SK-N-SH (cell line): ENCODE measurements around the gene C8G. TPM values are rescaled to one million over a fixed set of nuclear protein-coding genes. Genes with fewer than 3 reads are reported as not detected.

Experiments
- CTCF ChIA-PET: fragments of 300-600, 350-600 bp; formaldehyde crosslinking; extraction: SDS; loops from one replicate; lab custom pipeline; 2021; lab: Yijun Ruan, JAX
- POLR2A ChIA-PET: fragments of 350-600 bp; sonication (Branson Sonifier 250); formaldehyde crosslinking; extraction: SDS; loops from one replicate; lab custom pipeline; 2020; ENCODE audit warnings: antibody characterized with exemption, inconsistent platforms; lab: Yijun Ruan, JAX
- DNase-seq: peaks from one replicate; pipeline ENCODE4 v3.0.0; 2012
- H2AFZ ChIP-seq: fragments of 200-600 bp; sonication (generic); 2 replicates; pipeline ENCODE4 v1.8.1; 2016; ENCODE audit warnings: antibody characterized with exemption, mild to moderate bottlenecking, low read depth
- H3F3A ChIP-seq: fragments of 200-600 bp; sonication (generic); replicated peaks from 2 replicates; pipeline ENCODE3; 2016; ENCODE audit warnings: antibody characterized with exemption, mild to moderate bottlenecking; ENCODE audit not compliant: insufficient read depth
- H3K27ac ChIP-seq, 2 experiments: fragments of 200-500 bp in 1 of 2; fragments of 200-600 bp in 1 of 2; sonication (Bioruptor generic) in 1 of 2; sonication (generic), shearing (Covaris generic) in 1 of 2; 2 replicates each; pipeline versions ENCODE4 v1.5.1 to v1.6.1; 2014 to 2016; ENCODE audit warnings: low read depth in 2 of 2, inconsistent platforms in 1 of 2, low read length in 1 of 2, mild to moderate bottlenecking in 1 of 2, mixed read lengths in 1 of 2
- H3K27me3 ChIP-seq: fragments of 200-600 bp; sonication (generic), shearing (Covaris generic); 2 replicates; pipeline ENCODE4 v1.6.1; 2016; ENCODE audit warnings: mixed run types; ENCODE audit not compliant: insufficient read depth
- H3K36me3 ChIP-seq, 2 experiments: fragments of 200-500 bp in 1 of 2; fragments of 200-600 bp in 1 of 2; sonication (Bioruptor generic) in 1 of 2; sonication (generic) in 1 of 2; replicated peaks in 1 of 2; 2 replicates each; pipeline versions ENCODE3 to v1.5.1; 2014 to 2016; ENCODE audit warnings: low read length in 1 of 2, mild to moderate bottlenecking in 1 of 2; ENCODE audit not compliant: insufficient read depth in 2 of 2, control insufficient read depth in 1 of 2
- H3K4me1 ChIP-seq, 2 experiments: fragments of 200-500 bp in 1 of 2; fragments of 200-600 bp in 1 of 2; sonication (Bioruptor generic) in 1 of 2; sonication (generic), shearing (Covaris generic) in 1 of 2; 2 replicates each; pipeline versions ENCODE4 v1.5.1 to v1.6.1; 2014 to 2016; ENCODE audit warnings: low read depth in 1 of 2, low read length in 1 of 2, mixed run types in 1 of 2; ENCODE audit not compliant: insufficient read depth in 2 of 2, control insufficient read depth in 1 of 2
- H3K4me2 ChIP-seq: fragments of 200-600 bp; sonication (generic), shearing (Covaris generic); 2 replicates; pipeline ENCODE4 v1.6.1; 2017; ENCODE audit warnings: mixed run types
- H3K4me3 ChIP-seq, 2 experiments: fragments of 200-500 bp in 1 of 2; fragments of 200-600 bp in 1 of 2; sonication (Bioruptor generic) in 1 of 2; sonication (generic), shearing (Covaris generic) in 1 of 2; 2 replicates each; pipeline versions ENCODE4 v1.5.1 to v1.8.1; 2014 to 2016; ENCODE audit warnings: low read depth in 2 of 2, inconsistent platforms in 1 of 2, low read length in 1 of 2, mild to moderate bottlenecking in 1 of 2, mixed read lengths in 1 of 2, moderate library complexity in 1 of 2
- H3K79me2 ChIP-seq: fragments of 200-600 bp; sonication (generic); 2 replicates; pipeline ENCODE4 v1.8.1; 2017; ENCODE audit warnings: mild to moderate bottlenecking; ENCODE audit not compliant: insufficient read depth
- H3K9ac ChIP-seq: fragments of 200-600 bp; sonication (generic); 2 replicates; pipeline ENCODE4 v1.6.1; 2017; ENCODE audit warnings: mixed run types
- H3K9me2 ChIP-seq: fragments of 200-600 bp; sonication (generic); 2 replicates; pipeline ENCODE4 v1.6.1; 2017; ENCODE audit warnings: mixed run types
- H3K9me3 ChIP-seq: fragments of 200-600 bp; sonication (generic); 2 replicates; pipeline ENCODE4 v1.6.1; 2017; ENCODE audit warnings: mixed run types, mild to moderate bottlenecking, moderate library complexity
- H4K20me1 ChIP-seq: fragments of 200-600 bp; sonication (generic); 2 replicates; pipeline ENCODE4 v1.6.1; 2017; ENCODE audit warnings: mild to moderate bottlenecking, mixed run types; ENCODE audit not compliant: insufficient read depth
- CHD2 ChIP-seq: fragments of 150-350 bp; IDR thresholded peaks from 2 replicates; pipeline ENCODE4 v1.6.1; 2018; ENCODE audit warnings: low read length; ENCODE audit not compliant: partially characterized antibody
- CTCF ChIP-seq: fragments of 200-600 bp; sonication (generic); IDR thresholded peaks from 2 replicates; pipeline ENCODE4 v1.6.1; 2017; ENCODE audit warnings: antibody characterized with exemption, mild to moderate bottlenecking, moderate library complexity
- ELF1 ChIP-seq: IDR thresholded peaks from 2 replicates; pipeline ENCODE4 v1.4.0; 2012
- EZH2phosphoT487 ChIP-seq: fragments of 200-600 bp; sonication (generic); IDR thresholded peaks from 2 replicates; pipeline ENCODE4 v1.6.1; 2017; ENCODE audit warnings: low read depth, mixed run types, mild to moderate bottlenecking, antibody characterized with exemption, moderate library complexity, borderline replicate concordance
- FOXJ3 ChIP-seq: sonication (generic); formaldehyde crosslinking; IDR thresholded peaks from 2 replicates; pipeline ENCODE4 v1.5.1; 2020; ENCODE audit warnings: mild to moderate bottlenecking, missing genetic modification reagents
- FOXM1 ChIP-seq: IDR thresholded peaks from 2 replicates; pipeline ENCODE4 v1.4.0; 2012; ENCODE audit warnings: low read depth, mild to moderate bottlenecking
- GABPA ChIP-seq: IDR thresholded peaks from 2 replicates; pipeline ENCODE4 v1.4.0; 2012; ENCODE audit warnings: low read depth, mild to moderate bottlenecking
- IRF3 ChIP-seq: fragments of 150-350 bp; IDR thresholded peaks from 2 replicates; pipeline ENCODE4 v1.6.1; 2016; ENCODE audit warnings: mild to moderate bottlenecking, low read depth, low read length
- JUND ChIP-seq: IDR thresholded peaks from 2 replicates; pipeline ENCODE4 v1.4.0; 2012
- MAX ChIP-seq: IDR thresholded peaks from 2 replicates; pipeline ENCODE4 v1.4.0; 2012; ENCODE audit warnings: low read depth
- NFIC ChIP-seq: IDR thresholded peaks from 2 replicates; pipeline ENCODE4 v1.4.0; 2012; ENCODE audit warnings: borderline replicate concordance
- NRF1 ChIP-seq: IDR thresholded peaks from 2 replicates; pipeline ENCODE4 v1.6.1; 2012; ENCODE audit warnings: low read depth, mild to moderate bottlenecking, low read length
- PBX3 ChIP-seq: IDR thresholded peaks from 2 replicates; pipeline ENCODE4; 2012
- RAD21 ChIP-seq: IDR thresholded peaks from 2 replicates; pipeline ENCODE4 v1.6.1; 2012; ENCODE audit warnings: mild to moderate bottlenecking, low read length
- RFX5 ChIP-seq: IDR thresholded peaks from 2 replicates; pipeline ENCODE4 v1.6.1; 2012; ENCODE audit warnings: mild to moderate bottlenecking, improper control_type of control experiment, low read length
- TEAD4 ChIP-seq: IDR thresholded peaks from 2 replicates; pipeline ENCODE4 v1.4.0; 2012; ENCODE audit warnings: mild to moderate bottlenecking, borderline replicate concordance; ENCODE audit not compliant: insufficient read depth
- USF1 ChIP-seq: IDR thresholded peaks from 2 replicates; pipeline ENCODE4 v1.4.0; 2012; ENCODE audit warnings: low read depth, borderline replicate concordance
- YY1 ChIP-seq: IDR thresholded peaks from 2 replicates; pipeline ENCODE4 v1.4.0; 2012; ENCODE audit warnings: low read depth, mild to moderate bottlenecking
- WGBS: methylation state at CpG from one replicate; pipeline ENCODE4 v1.1.6; 2017; ENCODE audit warnings: low lambda C conversion rate; 5-methylcytosine and 5-hydroxymethylcytosine counted together
- polyA plus RNA-seq, 3 experiments: library from polyadenylated mRNA; depleted of rRNA; stranded (reverse); fragments of >200 nt; gene quantifications; 2 replicates each; pipeline ENCODE4 v1.2.3, GENCODE V29; 2012

The C8G gene
- polyA plus RNA-seq, 1 of the 3 experiments (the other 2 are of a cell fraction), result 0.28 TPM

GRCh38 chr9:136951541-136952320 is 6.7 kb downstream of the C8G start, which contains the start of gene LCN12:
Gene LCN12, plus strand, starts transcription at chr9:136952273. Its CDS starts 55 bp downstream, at chr9:136952328.
- POLR2A ChIA-PET, result interaction anchor here (0.9 to 1.8 kb wide), 6 partner anchors 22 to 77 kb away, joined by 3 to 7 read pairs (median 4); partner anchors contain the start of gene PTGDS
- CTCF ChIA-PET, result interaction anchor here (0.9 to 13.2 kb wide), 6 partner anchors 25 to 160 kb away, joined by 3 to 350 read pairs (median 4); partner anchors contain the start of genes ABCA2, CLIC3 and FUT7
- Histone ChIP-seq H3K36me3 (no peaks in the 10 kb centered on the region), H3K9me3 (no peaks in the 10 kb centered on the region), H3K9ac (no peak within 1 kb of the TSS), H3K27me3 (no peaks in the 10 kb centered on the region), H3K4me1 (peaks cover 0 to 25% of the 10 kb centered on the region in 2 experiments; a peak in 2 of 4 replicates), H3K4me3 (no peak within 1 kb of the TSS), H3K4me2 (no peak within 1 kb of the TSS), H3K79me2 (no peaks in the 10 kb centered on the region), H3F3A (no peaks in the 10 kb centered on the region), H4K20me1 (no peaks in the 10 kb centered on the region), H3K27ac (peak within 1 kb of the TSS in 1 of 2 experiments; percentile 30; a peak in 1 of 4 replicates), H2AFZ (no peak within 1 kb of the TSS), H3K9me2 (no peaks in the 10 kb centered on the region)
- TF ChIP-seq CTCF, result no peak
- no peak for TF ChIP-seq USF1
- no peak for TF ChIP-seq IRF3
- no peak for TF ChIP-seq CHD2
- no peak for TF ChIP-seq RAD21
- TF ChIP-seq EZH2phosphoT487, result no peak
- no peak for TF ChIP-seq ELF1
- no peak for TF ChIP-seq NRF1
- TF ChIP-seq TEAD4, result no peak
- DNase-seq, result no peak
- WGBS, result 100% methylated on average over 2 of the region's 14 CpGs

GRCh38 chr9:136952321-136952850 is 7.3 kb downstream of the C8G start:
- peak overlapping the region in 1 of 2 experiments; percentile 30; a peak in 1 of 4 replicates for H3K27ac ChIP-seq
- H3K9me3 ChIP-seq, result no peaks in the 10 kb centered on the region
- H3K9me2 ChIP-seq, result no peaks in the 10 kb centered on the region
- CTCF ChIA-PET, result interaction anchor here (1.4 to 13.2 kb wide), 3 partner anchors 44 to 97 kb away, joined by 4 to 350 read pairs (median 5); partner anchors contain the start of genes ABCA2, CLIC3 and FUT7
- H3K4me1 ChIP-seq, result peaks cover 0 to 25% of the 10 kb centered on the region in 2 experiments; a peak in 2 of 4 replicates
- no peak overlapping the region for H2AFZ ChIP-seq
- no peaks in the 10 kb centered on the region for H3K27me3 ChIP-seq
- POLR2A ChIA-PET, result interaction anchor here (1.6 kb wide), 1 partner anchor 25 kb away, joined by 4 read pairs; the partner anchor contains the start of gene PTGDS
- DNase-seq, result peak; percentile 61
- no peak overlapping the region for H3K4me2 ChIP-seq
- no peak overlapping the region for H3K4me3 ChIP-seq
- H4K20me1 ChIP-seq, result no peaks in the 10 kb centered on the region
- no peak overlapping the region for H3K9ac ChIP-seq
- no peaks in the 10 kb centered on the region for H3K79me2 ChIP-seq
- 94% methylated on average over 3 of the region's 15 CpGs for WGBS
- H3F3A ChIP-seq, result no peaks in the 10 kb centered on the region
- no peaks in the 10 kb centered on the region for H3K36me3 ChIP-seq
- TF ChIP-seq YY1, result no peak
- TF ChIP-seq RFX5, result no peak
- TF ChIP-seq MAX, result no peak
- no peak for TF ChIP-seq EZH2phosphoT487
- no peak for TF ChIP-seq NFIC
- TF ChIP-seq NRF1, result no peak
- no peak for TF ChIP-seq FOXM1
- TF ChIP-seq JUND, result no peak
- no peak for TF ChIP-seq GABPA
- no peak for TF ChIP-seq FOXJ3 (CRISPR knock-in tag)
- TF ChIP-seq CTCF, result no peak
- TF ChIP-seq PBX3, result no peak
